ENCODE measurements around the gene CD164.

GRCh38 chr6:109332748-109333147 is 49.5 kb downstream of the CD164 start:
- TF ChIP-seq CTCF (IDR thresholded peaks at IDR 0.05) = no peak
- no peak for TF ChIP-seq EP300 (IDR thresholded peaks at IDR 0.05)

Measured in gastroesophageal sphincter (tissue), 3 donors.